SKM-1 (cell line): ENCODE results near the gene KIAA2012.

Source experiments
- DNase-seq: peaks from one replicate; lab custom pipeline; 2025; ENCODE audit not compliant: unreplicated experiment; lab: John Stamatoyannopoulos, UW

Gene KIAA2012

DNA sequence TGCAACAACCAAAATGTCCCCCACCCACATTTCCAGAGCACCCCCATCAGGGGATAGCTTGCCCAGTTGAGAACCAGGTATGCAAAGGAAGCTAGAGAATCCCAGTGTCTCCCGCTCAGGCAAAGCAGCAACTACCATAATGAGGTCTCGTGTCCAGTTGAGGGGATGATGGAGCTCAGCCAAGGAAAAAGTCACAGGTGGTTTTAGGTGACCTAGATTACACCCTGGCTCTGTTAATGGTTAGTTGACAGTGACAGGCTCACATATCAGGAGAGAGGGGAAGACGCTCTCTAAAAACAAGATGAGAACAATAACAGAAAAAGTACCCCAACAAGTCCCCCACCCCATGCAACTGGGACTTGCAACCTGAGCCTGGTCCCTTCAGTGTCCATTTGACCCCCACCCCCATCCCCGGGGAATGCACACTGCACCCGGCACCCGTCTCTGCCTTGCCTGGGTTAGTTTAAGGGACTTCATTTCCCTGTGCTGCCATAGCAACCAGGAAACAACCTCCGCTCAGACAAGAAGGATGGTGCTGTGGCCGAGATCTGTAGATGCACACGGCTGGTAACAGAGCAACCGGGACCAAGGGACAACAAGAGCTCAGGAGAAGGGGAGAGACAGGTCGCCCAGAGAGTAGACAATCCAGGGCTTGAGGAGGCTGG lies at the start of gene KIAA2012:
KIAA2012 (plus strand) TSS at position 519 of the 665 bp plus-strand sequence. CDS start 373 bp downstream, outside the sequence.
- DNase-seq: no peak

- no peak for DNase-seq
Measured at GRCh38 chr2:202023904-202024266, 49.2 kb upstream of the KIAA2012 start.

- no peak for DNase-seq
Measured at GRCh38 chr2:202024871-202025270, 48.2 kb upstream of the KIAA2012 start.

GRCh38 chr2:202025816-202026215 lies 47.2 kb upstream of the KIAA2012 start:
- DNase-seq: no peak

GRCh38 chr2:202026507-202026906 lies 46.5 kb upstream of the KIAA2012 start:
- DNase-seq: no peak

DNA sequence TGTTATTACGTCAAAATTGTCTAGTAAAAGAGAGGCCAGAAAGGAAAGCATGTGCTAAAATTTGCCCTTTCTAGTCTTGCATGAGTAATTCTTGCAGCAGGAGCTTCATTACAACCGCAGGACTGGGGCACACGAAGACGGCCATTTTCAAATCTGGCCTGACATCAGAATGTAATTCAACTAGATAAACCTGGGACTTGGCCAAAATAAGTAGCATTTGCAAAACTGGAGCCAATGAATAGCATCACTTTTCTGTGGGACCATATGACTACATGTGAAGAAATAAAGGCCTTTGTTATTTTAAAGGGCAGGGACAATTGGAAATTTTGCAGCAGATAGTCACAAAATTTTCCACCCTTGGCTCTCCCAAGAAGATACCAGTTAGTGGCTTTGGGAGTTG lies 42.4 kb upstream of the KIAA2012 start:
- no peak for DNase-seq

GRCh38 chr2:202031246-202031951 lies 41.7 kb upstream of the KIAA2012 start:
- DNase-seq: no peak

DNA sequence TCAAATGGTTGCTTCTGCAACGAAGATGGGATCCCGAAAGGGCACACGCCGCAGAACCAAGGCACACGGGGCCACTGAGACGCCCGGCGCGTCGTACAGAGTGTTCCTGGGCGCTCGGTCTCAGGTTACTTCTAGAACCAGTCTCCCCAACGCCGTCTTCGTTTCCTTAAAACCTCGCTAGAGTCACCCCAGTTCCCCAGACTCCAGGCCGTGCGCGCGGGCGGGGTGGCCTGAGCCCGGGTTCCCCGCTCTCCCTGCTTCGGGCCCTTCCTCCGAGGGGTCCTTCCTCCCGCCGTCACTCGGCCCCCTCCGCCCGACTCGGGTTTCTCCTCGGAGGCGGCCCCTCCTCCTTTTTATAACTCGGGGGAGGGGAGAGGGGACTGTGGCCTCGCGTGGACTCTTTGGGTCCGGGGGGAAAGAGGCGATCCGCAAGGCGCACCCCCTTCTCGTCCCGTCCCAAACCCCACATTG lies 40.2 kb upstream of the KIAA2012 start:
- DNase-seq: peak; percentile 39

DNA sequence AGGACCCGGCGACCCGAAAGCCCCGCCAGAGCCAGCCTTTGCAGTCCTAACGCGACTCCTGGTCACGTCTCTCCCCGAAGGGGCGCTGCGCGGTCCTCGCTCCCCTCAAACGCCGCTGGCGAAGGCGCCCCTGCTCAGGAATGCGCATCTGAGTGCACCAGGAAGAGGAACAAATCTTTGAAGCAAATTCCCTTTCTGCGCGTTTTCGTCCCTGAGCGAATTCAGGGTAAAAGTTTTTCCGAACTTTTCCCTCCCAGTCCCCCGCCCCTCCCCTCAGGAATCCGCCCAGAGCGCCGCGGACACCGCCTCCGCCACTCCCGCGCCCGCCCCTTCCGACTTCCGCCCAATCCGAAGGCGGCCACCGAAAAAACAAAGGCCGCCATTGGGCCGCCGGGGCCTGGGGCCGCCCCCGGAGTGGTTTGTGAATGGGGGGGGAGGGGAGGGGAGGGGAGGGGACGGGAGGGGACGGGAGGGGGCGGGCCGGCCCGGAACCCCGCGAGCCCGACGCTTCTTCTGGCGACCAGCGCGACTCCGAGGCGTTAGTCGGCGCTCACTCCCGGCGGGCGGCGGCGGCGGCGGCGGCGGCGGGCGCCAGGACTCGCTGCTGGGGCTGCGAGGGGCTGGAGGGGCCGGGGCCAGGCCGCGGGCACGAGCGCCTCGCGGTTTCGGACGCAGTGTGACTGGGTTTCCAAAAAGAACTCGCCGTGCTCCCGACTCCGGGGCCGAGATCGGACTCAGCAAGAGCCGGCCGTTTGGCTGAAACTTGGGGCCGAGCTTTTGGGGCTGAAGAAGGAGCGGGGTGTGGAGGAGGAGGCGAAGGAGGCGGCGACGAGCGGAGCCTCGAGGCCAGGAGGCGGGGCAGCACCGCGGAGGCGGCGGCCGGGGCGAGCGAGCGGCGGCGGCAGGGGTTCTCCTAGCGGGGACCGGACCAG lies 39.5 kb upstream of the KIAA2012 start, which contains the start of gene FZD7:
FZD7 (plus strand) TSS at position 539 of the 932 bp plus-strand sequence. CDS start 793 bp downstream, outside the sequence.
- DNase-seq: peak; percentile 89

DNA sequence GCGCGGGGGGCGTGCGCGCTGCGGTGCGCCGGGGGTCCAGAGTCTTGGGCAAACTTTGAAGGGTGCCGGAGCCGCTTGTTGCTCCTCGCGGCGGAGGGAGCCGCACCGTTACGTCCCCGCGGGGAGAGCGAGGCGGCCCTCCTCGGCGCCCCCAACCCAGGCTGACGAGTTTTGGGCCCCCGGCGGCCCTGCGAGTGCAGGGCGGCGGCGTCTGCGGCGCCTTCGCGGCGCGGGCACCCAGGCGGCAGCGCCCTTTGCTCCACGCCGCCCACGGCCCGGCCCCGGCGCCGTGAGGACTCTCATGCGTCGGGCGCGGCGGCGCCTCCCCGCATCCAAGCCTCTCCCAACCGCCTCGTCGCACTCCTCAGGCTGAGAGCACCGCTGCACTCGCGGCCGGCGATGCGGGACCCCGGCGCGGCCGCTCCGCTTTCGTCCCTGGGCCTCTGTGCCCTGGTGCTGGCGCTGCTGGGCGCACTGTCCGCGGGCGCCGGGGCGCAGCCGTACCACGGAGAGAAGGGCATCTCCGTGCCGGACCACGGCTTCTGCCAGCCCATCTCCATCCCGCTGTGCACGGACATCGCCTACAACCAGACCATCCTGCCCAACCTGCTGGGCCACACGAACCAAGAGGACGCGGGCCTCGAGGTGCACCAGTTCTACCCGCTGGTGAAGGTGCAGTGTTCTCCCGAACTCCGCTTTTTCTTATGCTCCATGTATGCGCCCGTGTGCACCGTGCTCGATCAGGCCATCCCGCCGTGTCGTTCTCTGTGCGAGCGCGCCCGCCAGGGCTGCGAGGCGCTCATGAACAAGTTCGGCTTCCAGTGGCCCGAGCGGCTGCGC lies 38.6 kb upstream of the KIAA2012 start:
- no peak for DNase-seq

- no peak for DNase-seq
Measured at GRCh38 chr2:202035089-202035940, 37.7 kb upstream of the KIAA2012 start.

DNA sequence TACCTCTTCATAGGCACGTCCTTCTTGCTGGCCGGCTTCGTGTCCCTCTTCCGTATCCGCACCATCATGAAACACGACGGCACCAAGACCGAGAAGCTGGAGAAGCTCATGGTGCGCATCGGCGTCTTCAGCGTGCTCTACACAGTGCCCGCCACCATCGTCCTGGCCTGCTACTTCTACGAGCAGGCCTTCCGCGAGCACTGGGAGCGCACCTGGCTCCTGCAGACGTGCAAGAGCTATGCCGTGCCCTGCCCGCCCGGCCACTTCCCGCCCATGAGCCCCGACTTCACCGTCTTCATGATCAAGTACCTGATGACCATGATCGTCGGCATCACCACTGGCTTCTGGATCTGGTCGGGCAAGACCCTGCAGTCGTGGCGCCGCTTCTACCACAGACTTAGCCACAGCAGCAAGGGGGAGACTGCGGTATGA lies 37.1 kb upstream of the KIAA2012 start:
- no peak for DNase-seq

GRCh38 chr2:202036601-202037037 lies 36.4 kb upstream of the KIAA2012 start:
- DNase-seq: no peak

GRCh38 chr2:202037086-202037485 lies 36.0 kb upstream of the KIAA2012 start:
- DNase-seq: no peak

- no peak for DNase-seq
Measured at GRCh38 chr2:202038471-202039277, 34.4 kb upstream of the KIAA2012 start.

GRCh38 chr2:202039278-202040078 lies 33.6 kb upstream of the KIAA2012 start:
- DNase-seq: no peak

DNA sequence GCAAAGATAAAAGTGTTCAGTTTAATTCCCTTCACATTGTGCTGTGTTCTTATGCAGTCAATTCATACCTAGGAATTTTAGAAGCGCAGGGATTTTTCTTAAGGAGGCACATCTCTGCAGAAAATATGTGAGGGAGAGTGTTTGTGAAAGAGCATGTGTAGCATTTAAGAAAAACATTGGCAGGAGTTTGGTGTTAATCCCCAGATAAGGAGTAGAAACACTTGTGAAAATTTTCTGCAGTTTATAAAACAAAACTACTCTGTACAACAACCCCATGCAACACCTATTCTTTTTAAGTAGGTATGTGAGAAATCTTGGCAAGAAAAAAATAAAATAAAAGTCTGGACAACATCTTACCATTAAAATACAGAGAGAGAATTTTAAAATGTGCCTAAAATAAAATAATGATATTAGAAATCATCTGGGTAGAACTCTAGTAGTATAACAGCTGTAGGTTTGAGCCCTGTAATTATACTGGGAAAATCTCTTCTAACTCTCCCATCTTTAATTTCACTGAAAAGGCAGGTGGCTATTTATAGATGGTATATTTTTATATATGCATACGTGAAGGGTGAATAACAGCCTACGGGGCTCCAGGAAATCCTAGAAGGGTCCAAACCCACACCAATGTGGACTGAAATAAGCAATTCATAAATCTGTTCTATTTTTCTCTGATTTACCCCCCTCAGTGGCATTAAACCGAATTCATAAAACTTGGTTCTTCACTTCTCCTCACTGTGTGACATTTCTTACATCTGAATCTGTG lies 32.8 kb upstream of the KIAA2012 start:
- no peak for DNase-seq
